Activated CD4-positive, CD25-positive, alpha-beta regulatory T cell treated with anti-CD3 and anti-CD28 coated beads, Interleukin-2, amount 50 U/mL, for 24 hours (primary cell): ENCODE data around the gene B3GNT2.
"Not testable (repeated sequence)": the region's sequence is repeated elsewhere in the genome, so short reads cannot be mapped to it uniquely, and the experiment has no call there.

ENCODE experiments used
- ATAC-seq, 2 donors: fragments of 150-1000 bp; cut with Tn5 transposase; one replicate each; pipeline ENCODE4 v1.10.0; 2021; ENCODE audit warnings: mild to moderate bottlenecking in 1 of 2, moderate library complexity in 1 of 2

B3GNT2 gene

GRCh38 chr2:62243983-62244382 is 48.1 kb downstream of the B3GNT2 start:
- ATAC-seq = no peak

- ATAC-seq = no peak
Measured at GRCh38 chr2:62248226-62248625, 52.3 kb downstream of the B3GNT2 start.

- ATAC-seq = no peak
Measured at GRCh38 chr2:62250239-62250638, 54.3 kb downstream of the B3GNT2 start.

- ATAC-seq = no peak
Measured at GRCh38 chr2:62254424-62255266, 58.7 kb downstream of the B3GNT2 start.

- ATAC-seq = no peak
Measured at GRCh38 chr2:62257466-62257865, 61.6 kb downstream of the B3GNT2 start.

GRCh38 chr2:62263076-62263715 is 67.3 kb downstream of the B3GNT2 start:
- no peak for ATAC-seq

GRCh38 chr2:62264186-62264585 is 68.3 kb downstream of the B3GNT2 start:
- no peak for ATAC-seq

- ATAC-seq = no peak
Measured at GRCh38 chr2:62265106-62265505, 69.2 kb downstream of the B3GNT2 start.

GRCh38 chr2:62266433-62267038 is 70.6 kb downstream of the B3GNT2 start:
- no peak for ATAC-seq

- ATAC-seq = no peak
Measured at GRCh38 chr2:62267696-62268095, 71.8 kb downstream of the B3GNT2 start.

- ATAC-seq = not testable (repeated sequence)
Measured at GRCh38 chr2:62268681-62269188, 72.8 kb downstream of the B3GNT2 start.

GRCh38 chr2:62270728-62271127 is 74.8 kb downstream of the B3GNT2 start:
- ATAC-seq = no peak
